ENCODE measurements around the gene PXK.
"Not testable (repeated sequence)": the region's sequence is repeated elsewhere in the genome, so short reads cannot be mapped to it uniquely, and the experiment has no call there.

PXK gene

DNA sequence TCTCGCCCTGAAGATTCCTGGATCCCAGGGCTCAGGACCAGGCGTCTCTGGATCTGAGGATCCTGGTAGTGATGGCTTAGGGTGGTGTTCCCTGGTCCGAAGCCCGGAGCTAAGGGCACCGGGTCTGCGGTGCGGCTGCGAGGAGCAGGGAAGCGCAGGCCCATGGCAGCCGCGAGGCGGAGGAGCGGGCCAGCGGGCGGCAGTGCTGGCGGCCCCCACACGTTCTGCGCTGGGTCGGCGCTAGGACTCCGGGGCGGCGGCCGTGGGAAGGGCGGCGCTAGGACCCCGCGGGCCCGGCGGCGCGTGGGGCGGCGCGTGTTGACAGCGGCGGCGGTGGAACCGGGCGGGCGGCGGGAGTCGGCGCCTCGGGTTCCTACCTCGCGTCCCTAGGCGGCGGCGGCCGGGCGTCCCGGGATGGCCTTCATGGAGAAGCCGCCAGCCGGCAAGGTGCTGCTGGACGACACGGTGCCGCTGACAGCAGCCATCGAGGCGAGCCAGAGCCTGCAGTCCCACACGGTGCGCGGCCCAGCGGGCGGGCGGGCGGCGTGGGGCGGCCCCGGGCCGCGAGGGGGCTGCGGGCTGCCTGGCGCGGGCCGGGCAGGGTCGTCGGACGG, at the start of gene PXK:
TSS of gene PXK (plus strand) at position 318 of the 614 bp plus-strand sequence. CDS start at position 415, 97 bp downstream.
- in situ Hi-C loops (cut with HindIII; ENCODE audit: low sequenced_read_pairs) = no loop called here
- H3K4me3 ChIP-seq (ENCODE audit: low read depth, low read length) = peak within 1 kb of the TSS; percentile 76
- no peak for DNase-seq (ENCODE audit: low read depth)
- TF ChIP-seq, protein P1, sequence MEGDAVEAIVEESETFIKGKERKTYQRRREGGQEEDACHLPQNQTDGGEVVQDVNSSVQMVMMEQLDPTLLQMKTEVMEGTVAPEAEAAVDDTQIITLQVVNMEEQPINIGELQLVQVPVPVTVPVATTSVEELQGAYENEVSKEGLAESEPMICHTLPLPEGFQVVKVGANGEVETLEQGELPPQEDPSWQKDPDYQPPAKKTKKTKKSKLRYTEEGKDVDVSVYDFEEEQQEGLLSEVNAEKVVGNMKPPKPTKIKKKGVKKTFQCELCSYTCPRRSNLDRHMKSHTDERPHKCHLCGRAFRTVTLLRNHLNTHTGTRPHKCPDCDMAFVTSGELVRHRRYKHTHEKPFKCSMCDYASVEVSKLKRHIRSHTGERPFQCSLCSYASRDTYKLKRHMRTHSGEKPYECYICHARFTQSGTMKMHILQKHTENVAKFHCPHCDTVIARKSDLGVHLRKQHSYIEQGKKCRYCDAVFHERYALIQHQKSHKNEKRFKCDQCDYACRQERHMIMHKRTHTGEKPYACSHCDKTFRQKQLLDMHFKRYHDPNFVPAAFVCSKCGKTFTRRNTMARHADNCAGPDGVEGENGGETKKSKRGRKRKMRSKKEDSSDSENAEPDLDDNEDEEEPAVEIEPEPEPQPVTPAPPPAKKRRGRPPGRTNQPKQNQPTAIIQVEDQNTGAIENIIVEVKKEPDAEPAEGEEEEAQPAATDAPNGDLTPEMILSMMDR (IDR thresholded peaks at IDR 0.05; ENCODE audit: low read depth, low read length, missing control alignments) = peak; percentile 6

DNA sequence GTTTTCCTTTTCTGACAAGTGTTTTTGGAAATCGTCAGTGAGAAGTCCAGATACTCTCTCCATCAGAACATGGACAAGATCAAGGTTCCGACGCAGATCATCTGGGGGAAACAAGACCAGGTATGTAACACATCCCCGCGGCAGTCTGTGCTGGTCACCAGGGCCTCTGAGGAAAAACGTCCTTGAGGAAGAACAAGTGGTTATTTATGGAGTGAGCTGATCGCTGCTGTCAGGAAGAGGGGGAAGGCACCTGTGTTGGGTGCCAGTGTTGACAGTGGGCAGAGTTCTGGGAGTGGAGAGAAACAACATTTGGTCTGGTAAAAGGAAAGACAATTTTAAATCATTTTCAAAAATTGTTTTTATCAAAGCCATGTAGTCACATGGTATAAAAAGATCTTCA, 47.4 kb upstream of the PXK start:
- no peak overlapping the region for H3K4me3 ChIP-seq (ENCODE audit: low read depth, low read length)
- TF ChIP-seq, protein P1 (IDR thresholded peaks at IDR 0.05; ENCODE audit: low read depth, low read length, missing control alignments) = no peak
- in situ Hi-C loops (cut with HindIII; ENCODE audit: low sequenced_read_pairs) = loop anchor here (5.0 kb wide), 1 partner anchor 93 kb away; no protein-coding TSS in a partner anchor
- DNase-seq (ENCODE audit: low read depth) = no peak

DNA sequence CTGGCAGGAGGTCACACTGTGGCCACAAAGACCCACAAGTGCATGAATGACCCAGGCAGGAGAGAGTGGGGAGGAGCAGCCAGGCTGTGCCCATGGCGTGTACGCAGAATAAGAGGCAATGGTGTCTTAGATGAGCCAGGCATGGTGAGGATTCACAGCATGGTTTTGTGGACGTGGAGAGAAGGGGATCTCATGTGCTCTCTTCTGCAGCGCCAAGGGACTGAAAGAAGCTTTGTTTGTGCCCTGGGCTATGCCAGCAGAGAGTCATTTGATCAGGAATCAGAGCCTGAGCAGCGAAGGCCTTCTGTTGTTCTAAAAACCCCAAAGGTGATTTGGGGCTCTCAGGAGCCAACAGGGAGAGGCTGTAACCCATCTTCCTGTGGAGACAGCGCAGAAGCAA, 45.3 kb upstream of the PXK start:
- no peak overlapping the region for H3K4me3 ChIP-seq (ENCODE audit: low read depth, low read length)
- DNase-seq (ENCODE audit: low read depth) = no peak
- TF ChIP-seq, protein P1 (IDR thresholded peaks at IDR 0.05; ENCODE audit: low read depth, low read length, missing control alignments) = no peak
- in situ Hi-C loops (cut with HindIII; ENCODE audit: low sequenced_read_pairs) = loop anchor here (5.0 kb wide), 1 partner anchor 95 kb away; no protein-coding TSS in a partner anchor

DNA sequence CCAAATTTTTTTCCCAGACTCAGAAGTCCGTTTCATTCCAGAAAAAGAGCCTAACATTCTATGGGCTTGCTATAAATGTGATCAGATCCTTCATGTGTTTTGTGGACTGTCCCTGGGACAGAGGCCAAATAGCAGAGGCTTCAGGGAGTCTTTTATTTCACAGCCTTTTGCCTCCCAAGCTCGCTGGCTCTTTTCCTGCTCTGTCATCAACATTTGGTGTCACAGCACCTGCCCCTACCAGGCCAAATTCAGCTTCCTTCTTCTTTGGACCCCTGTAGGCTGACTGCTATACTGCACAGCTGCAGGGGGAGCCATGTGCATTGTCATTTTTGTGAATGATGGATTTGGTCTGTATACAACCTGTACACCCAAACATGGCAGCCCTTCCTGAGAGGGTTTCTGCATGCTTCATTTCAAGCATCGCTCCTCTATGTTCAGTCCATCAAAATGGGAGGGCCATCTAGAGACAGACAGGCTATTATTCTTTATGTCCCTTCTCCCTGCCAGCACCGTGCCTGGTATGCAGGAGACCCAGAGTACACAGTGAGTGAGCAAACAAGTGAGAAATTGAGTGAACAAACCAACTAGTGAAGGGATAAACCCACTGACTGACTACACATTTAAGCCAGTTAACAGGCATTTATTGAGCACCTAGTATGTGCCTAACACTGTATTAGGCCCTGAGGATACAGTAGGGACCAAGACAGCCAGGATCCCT, 44.5 kb upstream of the PXK start:
- no peak overlapping the region for H3K4me3 ChIP-seq (ENCODE audit: low read depth, low read length)
- no peak for DNase-seq (ENCODE audit: low read depth)
- in situ Hi-C loops (cut with HindIII; ENCODE audit: low sequenced_read_pairs) = loop anchor here (5.0 kb wide), 1 partner anchor 96 kb away; no protein-coding TSS in a partner anchor
- TF ChIP-seq, protein P1 (IDR thresholded peaks at IDR 0.05; ENCODE audit: low read depth, low read length, missing control alignments) = peak; percentile 16

DNA sequence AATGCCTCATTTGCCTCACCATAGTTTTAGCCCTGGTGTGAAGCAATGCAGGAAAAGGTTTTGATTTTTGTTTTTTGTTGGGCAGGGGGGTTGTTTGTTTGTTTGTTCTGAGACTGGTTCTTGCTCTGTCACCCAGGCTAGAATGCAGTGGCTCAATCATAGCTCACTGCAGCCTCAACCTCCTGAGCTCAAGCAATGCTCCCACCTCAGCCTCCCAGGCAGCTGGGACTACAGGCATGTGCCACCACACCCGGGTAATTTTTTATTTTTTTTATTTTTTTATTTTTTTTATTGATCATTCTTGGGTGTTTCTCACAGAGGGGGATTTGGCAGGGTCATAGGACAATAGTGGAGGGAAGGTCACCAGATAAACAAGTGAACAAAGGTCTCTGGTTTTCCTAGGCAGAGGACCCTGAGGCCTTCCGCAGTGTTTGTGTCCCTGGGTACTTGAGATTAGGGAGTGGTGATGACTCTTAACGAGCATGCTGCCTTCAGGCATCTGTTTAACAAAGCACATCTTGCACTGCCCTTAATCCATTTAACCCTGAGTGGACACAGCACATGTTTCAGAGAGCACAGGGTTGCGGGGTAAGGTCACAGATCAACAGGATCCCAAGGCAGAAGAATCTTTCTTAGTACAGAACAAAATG, 43.6 kb upstream of the PXK start:
- in situ Hi-C loops (cut with HindIII; ENCODE audit: low sequenced_read_pairs) = loop anchor here (5.0 kb wide), 1 partner anchor 97 kb away; no protein-coding TSS in a partner anchor

DNA sequence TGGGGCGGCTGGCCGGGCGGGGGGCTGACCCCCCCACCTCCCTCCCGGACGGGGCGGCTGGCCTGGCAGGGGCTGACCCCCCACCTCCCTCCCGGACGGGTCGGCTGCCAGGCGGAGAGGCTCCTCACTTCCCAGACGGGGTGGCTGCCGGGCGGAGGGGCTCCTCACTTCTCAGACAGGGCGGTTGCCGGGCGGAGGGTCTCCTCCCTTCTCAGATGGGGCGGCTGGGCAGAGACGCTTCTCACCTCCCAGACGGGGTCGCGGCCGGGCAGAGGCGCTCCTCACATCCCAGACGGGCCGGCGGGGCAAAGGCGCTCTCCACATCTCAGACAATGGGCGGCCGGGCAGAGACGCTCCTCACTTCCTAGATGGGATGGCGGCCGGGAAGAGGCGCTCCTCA, 42.2 kb upstream of the PXK start:
- H3K4me3 ChIP-seq (ENCODE audit: low read depth, low read length); in situ Hi-C loops (cut with HindIII; ENCODE audit: low sequenced_read_pairs); DNase-seq (ENCODE audit: low read depth): not testable (repeated sequence)

More for the DNA sequence above, 43.6 kb upstream of the PXK start:
- H3K4me3 ChIP-seq (ENCODE audit: low read depth, low read length); DNase-seq (ENCODE audit: low read depth): not testable (repeated sequence)

DNA sequence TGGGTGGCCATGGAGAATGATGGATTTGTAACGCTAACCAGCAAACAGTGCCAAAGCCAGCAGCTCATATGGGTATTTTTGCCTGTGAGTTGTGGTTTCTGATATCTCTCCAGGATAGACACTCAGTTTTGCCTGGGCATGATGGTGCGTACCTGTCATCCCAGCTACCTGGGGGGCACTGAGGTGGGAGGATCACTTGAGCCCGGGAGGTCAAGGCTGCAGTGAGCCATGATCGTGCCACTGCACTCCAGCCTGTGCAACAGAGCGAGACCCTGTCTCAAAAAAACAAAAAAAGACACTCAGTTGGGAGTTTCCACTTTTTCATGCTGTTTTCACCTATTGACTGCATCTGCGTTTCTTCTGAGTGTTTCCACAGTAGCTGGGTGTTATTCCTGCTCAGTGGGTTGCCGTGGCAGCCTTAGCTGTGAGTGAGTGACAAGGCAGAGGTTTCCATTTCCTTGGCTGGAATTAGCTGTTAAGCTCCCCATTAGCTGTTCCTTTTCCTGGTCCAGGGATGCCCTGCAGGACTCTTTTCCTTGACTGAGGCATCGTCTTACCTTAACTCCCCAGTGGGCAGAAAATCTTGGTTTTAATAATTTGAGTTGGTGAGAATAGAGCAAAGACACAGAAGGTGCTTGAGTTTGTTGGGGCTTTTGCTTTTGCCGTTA, 40.9 kb upstream of the PXK start:
- no peak for DNase-seq (ENCODE audit: low read depth)
- no peak overlapping the region for H3K4me3 ChIP-seq (ENCODE audit: low read depth, low read length)
- TF ChIP-seq, protein P1 (IDR thresholded peaks at IDR 0.05; ENCODE audit: low read depth, low read length, missing control alignments) = no peak
- in situ Hi-C loops (cut with HindIII; ENCODE audit: low sequenced_read_pairs) = no loop called here

Measured in astrocyte of the cerebellum (primary cell).